GM20000 (cell line): ENCODE results near the gene TNFRSF18.

Experiments used
- DNase-seq: peaks from one replicate; pipeline ENCODE4 v3.0.0; 2012; ENCODE audit warnings: low spot score
- TF ChIP-seq, protein P1 (sequence below): IDR thresholded peaks from 2 replicates; pipeline ENCODE4 v1.5.1; 2012; ENCODE audit warnings: mild to moderate bottlenecking, control low read depth; ENCODE audit errors: extremely low read depth, missing control alignments

Gene TNFRSF18

GRCh38 chr1:1204998-1205768, 1.2 kb downstream of the TNFRSF18 start:
- TF ChIP-seq, protein P1, sequence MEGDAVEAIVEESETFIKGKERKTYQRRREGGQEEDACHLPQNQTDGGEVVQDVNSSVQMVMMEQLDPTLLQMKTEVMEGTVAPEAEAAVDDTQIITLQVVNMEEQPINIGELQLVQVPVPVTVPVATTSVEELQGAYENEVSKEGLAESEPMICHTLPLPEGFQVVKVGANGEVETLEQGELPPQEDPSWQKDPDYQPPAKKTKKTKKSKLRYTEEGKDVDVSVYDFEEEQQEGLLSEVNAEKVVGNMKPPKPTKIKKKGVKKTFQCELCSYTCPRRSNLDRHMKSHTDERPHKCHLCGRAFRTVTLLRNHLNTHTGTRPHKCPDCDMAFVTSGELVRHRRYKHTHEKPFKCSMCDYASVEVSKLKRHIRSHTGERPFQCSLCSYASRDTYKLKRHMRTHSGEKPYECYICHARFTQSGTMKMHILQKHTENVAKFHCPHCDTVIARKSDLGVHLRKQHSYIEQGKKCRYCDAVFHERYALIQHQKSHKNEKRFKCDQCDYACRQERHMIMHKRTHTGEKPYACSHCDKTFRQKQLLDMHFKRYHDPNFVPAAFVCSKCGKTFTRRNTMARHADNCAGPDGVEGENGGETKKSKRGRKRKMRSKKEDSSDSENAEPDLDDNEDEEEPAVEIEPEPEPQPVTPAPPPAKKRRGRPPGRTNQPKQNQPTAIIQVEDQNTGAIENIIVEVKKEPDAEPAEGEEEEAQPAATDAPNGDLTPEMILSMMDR = no peak
- no peak for DNase-seq

GRCh38 chr1:1204425-1204920, 1.9 kb downstream of the TNFRSF18 start:
- no peak for DNase-seq
- TF ChIP-seq, protein P1 = no peak

GRCh38 chr1:1203561-1204424, 2.6 kb downstream of the TNFRSF18 start:
- DNase-seq = no peak
- TF ChIP-seq, protein P1 = no peak

DNA sequence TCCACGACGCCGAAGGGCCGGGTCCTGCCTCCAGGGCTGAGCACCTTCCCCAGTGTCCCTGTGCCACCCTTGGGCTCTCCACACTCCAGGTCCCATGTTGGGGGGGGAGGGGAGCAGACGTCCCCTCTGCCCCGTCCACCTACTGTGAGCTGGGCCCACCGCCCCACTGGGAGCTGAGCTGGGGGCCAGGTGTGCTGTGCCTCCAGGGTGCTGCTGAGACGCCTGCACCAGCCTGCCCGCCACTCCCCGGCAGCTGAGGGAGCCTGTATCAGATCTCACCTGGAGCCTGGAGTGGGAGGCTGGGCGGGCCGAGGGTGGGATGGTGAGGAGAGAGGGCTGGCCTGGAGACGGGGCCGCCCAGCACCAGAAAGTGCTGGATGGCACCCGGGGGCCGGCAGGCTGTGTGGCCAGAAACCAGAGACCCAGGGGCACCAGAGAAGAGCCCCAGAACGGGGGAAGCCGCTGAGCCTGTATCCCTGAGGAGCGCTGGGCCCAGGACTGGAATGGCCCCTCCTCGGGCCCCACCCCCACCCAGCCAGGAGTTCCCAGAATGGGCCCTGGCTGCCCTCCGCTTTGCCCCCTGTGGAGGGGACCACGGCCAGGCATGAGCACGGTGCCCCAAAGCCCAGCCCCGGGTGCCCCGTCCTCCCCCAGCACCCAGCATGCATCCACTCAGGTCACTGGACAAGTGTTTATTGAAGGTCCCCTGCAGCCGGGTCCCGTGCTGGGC, 3.4 kb downstream of the TNFRSF18 start:
- no peak for DNase-seq

GRCh38 chr1:1200876-1201810, 5.2 kb downstream of the TNFRSF18 start:
- peak; percentile 95 for DNase-seq
- TF ChIP-seq, protein P1 = no peak

More for the DNA sequence above, 3.4 kb downstream of the TNFRSF18 start:
- TF ChIP-seq, protein P1 = no peak

GRCh38 chr1:1199961-1200875, 6.2 kb downstream of the TNFRSF18 start:
- no peak for DNase-seq
- TF ChIP-seq, protein P1 = no peak
